ENCODE measurements around the gene CLIC3.
A peak's percentile ranks its signal among the peaks of the same experiment; 100 is the strongest.
"Not testable (repeated sequence)": the region's sequence is repeated elsewhere in the genome, so short reads cannot be mapped to it uniquely, and the experiment has no call there.

Gene CLIC3

GRCh38 chr9:136996361-136997292 lies at the start of gene CLIC3:
Gene CLIC3, minus strand, starts transcription at chr9:136996568. Its CDS starts 25 bp downstream, at chr9:136996543.
- DNase-seq (ENCODE audit: low read depth in 2 of 2), result peak in 1 of 2 donors; percentile 36

- DNase-seq (ENCODE audit: low read depth in 2 of 2), result no peak
These were observed 49.1 kb upstream of the CLIC3 start for GRCh38 chr9:137045294-137046087.

- DNase-seq (ENCODE audit: low read depth in 2 of 2), result no peak
These were observed 48.3 kb upstream of the CLIC3 start for GRCh38 chr9:137044502-137045177.

GRCh38 chr9:137044037-137044436 lies 47.7 kb upstream of the CLIC3 start:
- no peak for DNase-seq (ENCODE audit: low read depth in 2 of 2)

GRCh38 chr9:137042751-137043727 lies 46.7 kb upstream of the CLIC3 start:
- no peak for DNase-seq (ENCODE audit: low read depth in 2 of 2)

- no peak for DNase-seq (ENCODE audit: low read depth in 2 of 2)
These were observed 44.8 kb upstream of the CLIC3 start for GRCh38 chr9:137041124-137041523.

GRCh38 chr9:137040568-137040967 lies 44.2 kb upstream of the CLIC3 start:
- no peak for DNase-seq (ENCODE audit: low read depth in 2 of 2)

- DNase-seq (ENCODE audit: low read depth in 2 of 2), result no peak
These were observed 43.4 kb upstream of the CLIC3 start for GRCh38 chr9:137039611-137040366.

GRCh38 chr9:137038916-137039315 lies 42.5 kb upstream of the CLIC3 start:
- DNase-seq (ENCODE audit: low read depth in 2 of 2), result no peak

GRCh38 chr9:137037483-137037882 lies 41.1 kb upstream of the CLIC3 start:
- DNase-seq (ENCODE audit: low read depth in 2 of 2), result no peak

GRCh38 chr9:137037035-137037434 lies 40.7 kb upstream of the CLIC3 start:
- DNase-seq (ENCODE audit: low read depth in 2 of 2), result no peak

GRCh38 chr9:137035937-137036336 lies 39.6 kb upstream of the CLIC3 start:
- no peak for DNase-seq (ENCODE audit: low read depth in 2 of 2)

GRCh38 chr9:137035507-137035834 lies 39.1 kb upstream of the CLIC3 start:
- DNase-seq (ENCODE audit: low read depth in 2 of 2), result no peak

- DNase-seq (ENCODE audit: low read depth in 2 of 2), result peak; percentile 66 to 68
These were observed 38.5 kb upstream of the CLIC3 start for GRCh38 chr9:137034709-137035506.

- no peak for DNase-seq (ENCODE audit: low read depth in 2 of 2)
These were observed 37.8 kb upstream of the CLIC3 start for GRCh38 chr9:137034039-137034708.

GRCh38 chr9:137033481-137033880 lies 37.1 kb upstream of the CLIC3 start:
- DNase-seq (ENCODE audit: low read depth in 2 of 2), result not testable (repeated sequence)

- no peak for DNase-seq (ENCODE audit: low read depth in 2 of 2)
These were observed 36.5 kb upstream of the CLIC3 start for GRCh38 chr9:137032858-137033257.

- DNase-seq (ENCODE audit: low read depth in 2 of 2), result no peak
These were observed 35.7 kb upstream of the CLIC3 start, which contains the start of gene FUT7 for GRCh38 chr9:137031904-137032640. Gene FUT7, minus strand, starts transcription at chr9:137032088. Its CDS starts 97 bp downstream, at chr9:137031991.
